GM18526 (cell line): ENCODE measurements around the gene FGFR2.

ENCODE experiments used
- POLR2A ChIP-seq: IDR thresholded peaks from 3 replicates; pipeline ENCODE4 v1.6.1; 2011; ENCODE audit not compliant: insufficient read length; ENCODE audit errors: extremely low read depth

Gene FGFR2

GRCh38 chr10:121510201-121510771, 88.0 kb downstream of the FGFR2 start:
- no peak for TF ChIP-seq POLR2A

DNA sequence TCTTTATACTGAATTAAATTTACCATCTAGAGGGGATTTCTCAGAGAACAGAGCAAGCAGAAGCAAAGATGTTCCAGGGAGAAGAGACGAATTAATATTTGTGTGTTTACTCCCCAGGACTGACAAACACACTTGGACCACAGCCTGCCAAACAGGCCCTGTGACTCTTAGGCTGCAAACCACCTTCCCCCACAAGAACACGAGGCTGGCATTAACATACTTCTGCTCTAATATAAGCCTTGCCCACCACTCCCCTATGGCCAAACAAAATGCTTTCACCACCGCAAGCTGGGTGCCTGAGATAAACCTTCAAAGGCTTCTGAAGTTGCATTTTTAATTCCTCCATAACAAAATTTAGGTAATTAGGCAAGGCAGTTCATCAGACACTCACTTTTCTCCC, 88.4 kb downstream of the FGFR2 start:
- TF ChIP-seq POLR2A: no peak

- no peak for TF ChIP-seq POLR2A
Observed at GRCh38 chr10:121509112-121509511, 89.1 kb downstream of the FGFR2 start.

- no peak for TF ChIP-seq POLR2A
Observed at GRCh38 chr10:121503587-121504051, 94.6 kb downstream of the FGFR2 start.

DNA sequence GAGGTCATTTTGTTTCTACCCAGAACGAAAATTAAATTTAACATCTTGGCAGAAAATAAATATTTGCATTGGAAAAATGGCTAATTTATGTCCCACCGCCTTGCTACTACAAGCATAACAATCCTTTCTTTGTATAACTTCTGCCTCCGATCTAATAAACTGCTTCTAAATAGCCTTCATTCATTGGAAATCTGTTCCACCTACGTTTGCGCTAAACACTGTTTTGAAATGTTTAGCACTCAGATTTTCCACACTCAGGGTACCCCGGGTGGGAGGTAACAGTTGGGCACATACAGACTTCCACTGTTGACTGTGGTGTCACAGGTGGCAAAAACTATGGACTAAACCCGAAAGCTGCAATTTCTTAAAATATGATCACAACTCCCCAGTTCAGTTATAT, 96.4 kb downstream of the FGFR2 start:
- no peak for TF ChIP-seq POLR2A

- TF ChIP-seq POLR2A: no peak
Observed at GRCh38 chr10:121500701-121501332, 97.4 kb downstream of the FGFR2 start.

DNA sequence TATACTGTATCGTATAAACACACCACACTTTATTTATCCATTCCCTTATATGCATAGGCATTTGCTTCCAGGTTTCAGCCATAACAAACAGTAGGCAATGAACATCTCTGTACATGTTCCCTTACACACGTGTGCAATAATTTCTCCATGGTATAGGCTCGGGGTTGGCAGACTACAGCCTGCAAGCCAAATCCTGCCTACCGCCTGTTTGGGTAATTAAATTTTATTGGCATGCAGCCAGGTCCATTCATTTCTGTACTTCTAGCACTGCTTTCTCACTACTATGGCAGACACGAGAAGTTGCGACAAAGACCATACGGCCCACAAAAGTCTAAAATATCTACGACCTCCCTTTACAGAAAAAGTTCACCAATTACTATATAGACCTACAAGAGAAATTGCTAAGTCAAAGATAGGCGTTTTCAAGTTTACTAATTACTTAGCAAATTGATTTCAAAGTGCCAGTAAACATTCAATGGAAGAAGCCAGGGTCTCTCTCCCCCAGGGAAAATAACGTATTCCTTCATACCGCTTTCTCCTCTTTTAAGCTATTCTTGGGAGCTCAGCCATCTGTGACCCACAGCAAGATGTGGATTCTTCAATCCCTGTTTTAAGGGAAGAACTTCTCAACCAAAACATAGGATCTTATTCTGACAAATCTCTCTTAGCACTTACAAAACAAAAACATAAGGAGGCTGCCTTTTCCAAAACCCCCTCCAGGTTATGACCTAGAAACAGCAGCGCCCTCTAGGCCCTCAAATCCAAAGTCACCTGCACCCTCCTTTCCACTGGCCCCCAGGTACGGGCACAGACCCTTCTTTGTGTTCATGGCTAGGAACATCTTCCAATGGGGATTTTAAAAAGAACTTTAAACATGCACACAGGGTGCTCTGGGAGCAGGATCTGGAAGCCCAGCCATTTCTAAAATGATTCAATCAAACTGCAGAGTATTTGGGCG, 100.5 kb downstream of the FGFR2 start:
- no peak for TF ChIP-seq POLR2A

DNA sequence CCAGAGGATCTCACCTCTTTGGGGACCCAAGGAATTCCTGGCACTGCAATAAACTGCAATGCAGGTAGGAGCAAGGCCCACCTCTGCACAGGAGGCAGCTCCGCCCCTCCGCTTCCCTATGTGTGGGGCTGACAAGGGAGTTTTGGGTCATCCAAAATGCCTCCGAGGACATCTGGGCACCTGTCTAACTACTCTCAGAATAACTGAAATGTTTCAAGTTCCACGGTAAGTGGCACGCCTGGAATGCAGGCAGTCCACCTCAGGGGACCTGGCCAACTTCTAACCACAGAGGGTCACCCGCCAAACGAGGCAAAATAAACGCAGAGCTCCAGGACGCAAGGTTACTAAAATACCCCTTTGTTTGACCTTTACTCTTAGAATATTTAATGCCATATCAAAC, 102.5 kb downstream of the FGFR2 start:
- no peak for TF ChIP-seq POLR2A

DNA sequence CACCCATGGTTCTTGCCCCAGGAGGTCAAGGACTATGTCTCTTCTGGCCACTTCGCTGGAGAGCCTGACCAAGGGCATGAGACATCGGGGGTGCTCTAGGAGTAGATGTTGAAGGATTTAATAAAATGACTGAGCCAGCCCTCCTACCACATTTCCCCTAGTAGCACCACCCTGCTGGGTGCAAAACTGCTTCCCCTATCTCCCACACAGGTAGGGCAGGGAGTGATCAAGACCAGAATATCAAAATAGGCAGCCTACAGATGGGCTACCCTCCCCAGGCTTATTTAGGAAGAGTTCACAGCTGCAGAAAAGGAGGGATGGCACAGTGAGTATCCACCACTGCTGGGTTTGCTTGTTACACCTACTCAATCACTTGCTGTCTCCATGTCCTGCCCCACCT, 103.9 kb downstream of the FGFR2 start:
- no peak for TF ChIP-seq POLR2A

GRCh38 chr10:121493521-121493920, 104.7 kb downstream of the FGFR2 start:
- no peak for TF ChIP-seq POLR2A

- no peak for TF ChIP-seq POLR2A
Observed at GRCh38 chr10:121490871-121491519, 107.2 kb downstream of the FGFR2 start.

- TF ChIP-seq POLR2A: no peak
Observed at GRCh38 chr10:121485436-121486139, 112.7 kb downstream of the FGFR2 start.

- no peak for TF ChIP-seq POLR2A
Observed at GRCh38 chr10:121484816-121485215, 113.4 kb downstream of the FGFR2 start.

DNA sequence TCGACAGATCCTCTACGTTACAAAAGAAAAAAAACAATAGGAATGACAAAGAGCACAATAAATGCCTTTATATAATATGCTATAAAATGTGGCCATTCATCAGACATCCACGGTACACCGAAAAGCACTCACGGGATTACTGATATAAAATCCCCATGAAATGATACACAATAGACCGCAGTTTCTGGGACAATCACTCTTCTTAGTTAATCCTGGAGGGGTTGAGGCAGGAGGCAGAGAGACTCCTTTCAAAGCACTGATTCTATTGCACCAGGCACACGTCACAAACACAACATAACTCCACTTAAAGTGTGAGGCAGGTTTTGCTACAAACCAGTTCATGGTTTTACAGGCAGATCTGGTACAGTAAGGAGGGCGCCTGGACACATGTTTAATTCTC, 113.8 kb downstream of the FGFR2 start:
- no peak for TF ChIP-seq POLR2A

DNA sequence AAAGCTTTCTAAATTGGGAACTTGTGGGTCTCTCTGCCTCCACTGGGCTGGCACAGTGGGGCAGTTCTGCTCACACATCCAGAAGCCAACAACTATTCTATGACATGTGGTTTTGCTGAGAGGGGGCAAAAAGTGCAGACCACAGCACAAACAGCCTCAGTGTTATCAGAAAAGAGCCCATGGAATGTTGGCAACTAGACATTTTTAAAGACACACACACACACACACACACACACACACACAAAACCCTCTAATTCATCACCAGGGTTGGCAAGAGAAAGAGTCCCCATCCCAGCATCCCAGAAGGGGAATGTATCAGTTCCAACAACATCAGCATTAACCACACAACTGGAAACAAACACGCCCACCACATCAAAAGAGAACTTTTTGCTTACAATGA, 117.1 kb downstream of the FGFR2 start:
- TF ChIP-seq POLR2A: no peak

GRCh38 chr10:121478556-121478955, 119.7 kb downstream of the FGFR2 start:
- no peak for TF ChIP-seq POLR2A
